Lower leg skin (tissue), 4 donors: Measurements from ENCODE around the gene CLIC3. TPM values are rescaled to one million over a fixed set of nuclear protein-coding genes. Genes with fewer than 3 reads are reported as not detected.

Experiments used
- DNase-seq, 2 donors: peaks; one replicate each; pipeline ENCODE4 v3.0.0-alpha.2; 2019; ENCODE audit warnings: low spot score in 2 of 2
- H3K4me3 ChIP-seq: fragments of 200-600 bp; sonication (generic); 2 replicates; pipeline ENCODE4 v1.5.1; 2017; ENCODE audit warnings: mild to moderate bottlenecking, low read depth; ENCODE audit not compliant: poor library complexity, severe bottlenecking
- POLR2A ChIP-seq, 2 donors: fragments of 450-650 bp; IDR thresholded peaks; one replicate each; pipeline ENCODE4 v1.6.1; 2016 to 2017; ENCODE audit warnings: antibody characterized with exemption in 2 of 2, mild to moderate bottlenecking in 1 of 2, moderate library complexity in 1 of 2
- WGBS, 2 donors: methylation state at CpG; one replicate each; pipeline ENCODE4 v1.1.5; 2018; 5-methylcytosine and 5-hydroxymethylcytosine counted together
- intact Hi-C: fragments of 100-400 bp; cut with DNase I; formaldehyde crosslinking; loops from one replicate; pipeline ENCODE4 v1.15.0; 2023; ENCODE audit warnings: low total_unique reads
- total RNA-seq, 4 donors: library from RNA; depleted of rRNA; stranded (reverse); fragments of >200 nt; gene quantifications; one replicate each; pipeline ENCODE4 v1.1.0, GENCODE V29; 2016
- TF ChIP-seq, protein P1 (sequence below), 3 donors: fragments of 450-650 bp; IDR thresholded peaks; one replicate each; pipeline ENCODE4 v1.5.1; 2016; ENCODE audit warnings: antibody characterized with exemption in 3 of 3, mild to moderate bottlenecking in 3 of 3, moderate library complexity in 2 of 3

Gene CLIC3
- total RNA-seq, 4 donors from 2014 or later, result 114 to 328 (median 163) TPM

DNA sequence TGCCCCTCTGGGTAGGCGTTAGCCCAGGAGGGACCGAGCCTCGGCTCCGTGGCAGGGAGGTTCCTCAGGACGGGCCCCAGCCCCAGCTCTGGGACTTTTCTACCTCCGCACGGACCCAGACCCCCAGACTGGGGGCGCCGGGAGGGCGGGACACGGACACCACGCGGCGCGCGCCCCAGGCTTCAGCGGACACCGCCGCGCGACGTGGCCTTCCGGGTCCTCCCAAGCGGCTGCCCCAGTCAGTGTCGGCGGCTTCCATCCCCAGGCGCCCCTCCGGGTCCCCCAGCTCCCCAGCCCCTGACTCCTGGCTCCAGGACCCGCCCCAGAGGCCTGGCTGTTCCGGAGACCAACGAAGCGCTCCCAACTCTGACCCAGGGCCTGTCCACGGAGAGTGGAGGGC, 10.5 kb downstream of the CLIC3 start:
- TF ChIP-seq, protein P1, sequence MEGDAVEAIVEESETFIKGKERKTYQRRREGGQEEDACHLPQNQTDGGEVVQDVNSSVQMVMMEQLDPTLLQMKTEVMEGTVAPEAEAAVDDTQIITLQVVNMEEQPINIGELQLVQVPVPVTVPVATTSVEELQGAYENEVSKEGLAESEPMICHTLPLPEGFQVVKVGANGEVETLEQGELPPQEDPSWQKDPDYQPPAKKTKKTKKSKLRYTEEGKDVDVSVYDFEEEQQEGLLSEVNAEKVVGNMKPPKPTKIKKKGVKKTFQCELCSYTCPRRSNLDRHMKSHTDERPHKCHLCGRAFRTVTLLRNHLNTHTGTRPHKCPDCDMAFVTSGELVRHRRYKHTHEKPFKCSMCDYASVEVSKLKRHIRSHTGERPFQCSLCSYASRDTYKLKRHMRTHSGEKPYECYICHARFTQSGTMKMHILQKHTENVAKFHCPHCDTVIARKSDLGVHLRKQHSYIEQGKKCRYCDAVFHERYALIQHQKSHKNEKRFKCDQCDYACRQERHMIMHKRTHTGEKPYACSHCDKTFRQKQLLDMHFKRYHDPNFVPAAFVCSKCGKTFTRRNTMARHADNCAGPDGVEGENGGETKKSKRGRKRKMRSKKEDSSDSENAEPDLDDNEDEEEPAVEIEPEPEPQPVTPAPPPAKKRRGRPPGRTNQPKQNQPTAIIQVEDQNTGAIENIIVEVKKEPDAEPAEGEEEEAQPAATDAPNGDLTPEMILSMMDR (IDR thresholded peaks at IDR 0.05), result no peak
- TF ChIP-seq POLR2A (IDR thresholded peaks at IDR 0.05), result no peak
- H3K4me3 ChIP-seq, result no peak overlapping the region
- 25 to 32% methylated on average over 10 to 33 of the region's 33 CpGs for WGBS, 2 donors
- intact Hi-C loops, result no loop called here
- DNase-seq, result no peak

DNA sequence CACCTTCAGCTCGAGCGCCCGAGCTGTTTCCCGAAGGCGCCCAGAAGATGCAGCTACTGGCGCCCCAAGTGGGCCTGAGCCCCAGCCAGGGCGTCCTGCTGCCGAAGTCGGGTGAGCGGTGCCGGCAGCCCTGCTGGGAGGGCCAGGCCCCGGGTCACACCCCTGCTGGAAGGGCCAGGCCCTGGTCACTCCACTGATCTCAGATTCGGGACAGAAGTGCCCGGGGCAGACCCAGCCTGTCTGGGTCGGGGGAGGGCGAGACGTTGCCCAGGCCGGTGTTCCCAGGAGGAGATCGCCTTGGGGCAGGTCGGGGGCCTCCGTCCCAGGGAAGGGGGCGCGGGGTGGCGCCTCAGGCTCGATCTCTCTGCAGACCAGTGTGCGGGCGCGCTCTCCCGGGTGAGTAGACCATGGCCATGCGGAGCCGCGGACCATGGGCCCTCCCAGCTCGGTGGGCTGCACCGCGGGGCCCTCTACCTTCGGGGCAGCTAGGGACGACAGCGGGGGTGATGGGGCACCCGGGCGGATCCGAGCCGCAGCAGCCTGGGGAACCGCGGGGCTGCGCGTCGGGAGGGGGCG, 11.3 kb downstream of the CLIC3 start:
- intact Hi-C loops, result no loop called here
- no peak overlapping the region for H3K4me3 ChIP-seq
- TF ChIP-seq, protein P1 (IDR thresholded peaks at IDR 0.05), result no peak
- no peak for TF ChIP-seq POLR2A (IDR thresholded peaks at IDR 0.05)
- no peak for DNase-seq
- 15 to 17% methylated on average over 21 to 24 of the region's 48 CpGs for WGBS, 2 donors

DNA sequence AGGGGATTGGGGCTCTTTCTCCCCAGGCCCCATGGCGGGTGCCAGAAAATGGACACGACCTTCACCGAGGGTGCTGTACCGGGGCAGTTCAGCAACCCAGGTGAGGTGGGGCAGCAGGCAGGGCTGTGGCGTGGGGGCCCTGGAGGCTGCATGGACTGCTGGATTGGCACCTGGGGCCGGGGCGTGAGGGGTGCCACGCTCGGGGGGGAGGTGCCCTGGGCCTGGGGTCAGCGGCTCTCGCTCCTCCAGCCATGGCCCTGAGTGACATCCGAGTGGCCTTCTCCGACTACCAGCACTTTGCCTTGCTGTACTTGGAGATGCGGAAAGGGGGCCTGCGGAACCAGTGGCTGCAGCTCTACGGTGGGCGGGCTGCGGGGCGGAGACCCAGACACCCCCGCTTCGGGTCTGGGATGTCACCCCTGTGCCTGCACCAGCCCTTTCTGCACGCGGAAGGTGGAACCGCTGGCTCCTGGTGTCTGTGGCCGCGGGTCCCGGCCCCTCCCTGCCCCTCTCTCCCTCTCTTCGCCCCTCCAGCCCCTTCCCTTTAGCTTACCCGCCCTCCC, 11.8 kb downstream of the CLIC3 start:
- no peak for DNase-seq
- intact Hi-C loops, result no loop called here
- H3K4me3 ChIP-seq, result no peak overlapping the region
- WGBS, 2 donors, result 51 to 55% methylated on average over 23 to 29 of the region's 29 CpGs
- TF ChIP-seq, protein P1 (IDR thresholded peaks at IDR 0.05), result no peak
- TF ChIP-seq POLR2A (IDR thresholded peaks at IDR 0.05), result no peak

DNA sequence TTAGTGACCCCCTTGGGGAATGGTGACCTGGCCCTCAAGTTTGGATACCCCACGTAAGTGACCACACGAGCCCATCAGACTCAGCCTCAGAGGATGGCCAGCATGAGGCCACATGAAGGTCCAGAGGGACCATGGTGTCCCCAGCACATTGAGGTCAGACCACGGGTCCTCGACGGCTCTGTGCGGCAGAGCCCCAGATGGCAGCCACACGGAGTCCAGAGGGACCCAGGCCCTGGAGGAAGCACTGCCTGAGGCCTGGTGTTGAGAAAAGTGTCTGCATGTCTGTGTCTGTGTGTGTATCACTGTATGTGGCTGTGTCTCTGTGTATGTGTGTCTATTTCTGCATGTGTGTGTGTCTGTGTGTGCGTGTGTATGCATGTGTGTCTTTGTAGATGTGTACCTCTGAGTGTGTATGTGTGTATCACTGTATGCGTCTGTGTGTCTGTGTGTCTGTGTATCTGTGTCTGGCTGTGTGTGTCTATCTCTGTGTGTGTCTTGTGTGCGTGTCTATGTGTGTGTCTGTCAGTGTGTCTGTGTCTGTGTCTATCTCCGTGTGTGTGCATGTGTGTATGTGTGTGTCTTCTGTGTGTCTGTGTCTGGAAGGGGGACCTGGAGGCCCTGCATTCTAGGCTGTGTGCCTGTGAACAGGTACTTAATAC, 12.6 kb downstream of the CLIC3 start:
- 77 to 98% methylated on average over 4 to 11 of the region's 11 CpGs for WGBS, 2 donors
- intact Hi-C loops, result no loop called here

DNA sequence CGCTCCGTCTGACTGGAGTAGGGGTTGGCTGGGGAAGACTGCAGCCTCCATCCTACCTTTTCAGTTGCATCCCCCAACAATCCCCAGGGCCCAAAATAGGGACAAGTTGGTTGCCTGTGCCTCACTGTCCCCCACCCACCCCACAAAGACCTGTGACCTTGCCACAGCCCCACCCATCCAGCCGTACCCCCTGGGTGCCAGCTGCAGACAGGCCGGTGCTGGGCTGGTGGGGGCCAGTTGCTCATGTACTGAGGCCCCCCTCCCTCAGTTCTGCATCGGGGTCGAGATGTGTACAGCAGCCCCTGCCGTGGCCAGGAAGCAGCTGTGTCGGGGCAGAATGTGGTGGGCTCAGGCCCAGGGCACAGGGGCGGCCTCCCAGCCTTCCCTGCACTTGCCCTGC, 13.2 kb downstream of the CLIC3 start:
- intact Hi-C loops, result no loop called here
- no peak overlapping the region for H3K4me3 ChIP-seq
- TF ChIP-seq, protein P1 (IDR thresholded peaks at IDR 0.05), result no peak
- TF ChIP-seq POLR2A (IDR thresholded peaks at IDR 0.05), result no peak
- 81 to 86% methylated on average over 7 to 9 of the region's 9 CpGs for WGBS, 2 donors
- no peak for DNase-seq

More for the DNA sequence above, 12.6 kb downstream of the CLIC3 start:
- no peak overlapping the region for H3K4me3 ChIP-seq
- no peak for TF ChIP-seq POLR2A (IDR thresholded peaks at IDR 0.05)
- TF ChIP-seq, protein P1 (IDR thresholded peaks at IDR 0.05), result peak in 1 of 3 donors; percentile 46
- no peak for DNase-seq
